NCI-H1092 (cell line): Measurements from ENCODE around the gene ZNF582.
"Not testable (repeated sequence)": the region's sequence is repeated elsewhere in the genome, so short reads cannot be mapped to it uniquely, and the experiment has no call there.

Experiments
- DNase-seq: peaks from one replicate; lab custom pipeline; 2025; lab: John Stamatoyannopoulos, UW

ZNF582 gene

GRCh38 chr19:56351208-56351607, 42.1 kb downstream of the ZNF582 start:
- DNase-seq = no peak

GRCh38 chr19:56350416-56351045, 42.8 kb downstream of the ZNF582 start:
- no peak for DNase-seq

- no peak for DNase-seq
These were observed 45.0 kb downstream of the ZNF582 start for GRCh38 chr19:56348289-56348877.

GRCh38 chr19:56347163-56347778, 46.1 kb downstream of the ZNF582 start:
- no peak for DNase-seq

GRCh38 chr19:56341948-56342347, 51.4 kb downstream of the ZNF582 start:
- DNase-seq = no peak

- not testable (repeated sequence) for DNase-seq
These were observed 54.3 kb downstream of the ZNF582 start for GRCh38 chr19:56339031-56339430.

- DNase-seq = not testable (repeated sequence)
These were observed 56.3 kb downstream of the ZNF582 start for GRCh38 chr19:56337077-56337476.

- DNase-seq = not testable (repeated sequence)
These were observed 58.0 kb downstream of the ZNF582 start for GRCh38 chr19:56335371-56335770.

GRCh38 chr19:56333506-56333905, 59.8 kb downstream of the ZNF582 start:
- no peak for DNase-seq
